Gastroesophageal sphincter (tissue), 3 donors: Measurements from ENCODE around the gene HES3.

Experiments
- EP300 ChIP-seq: sonication (generic); formaldehyde crosslinking; IDR thresholded peaks from one replicate; pipeline ENCODE4 v1.6.1; 2017; ENCODE audit warnings: antibody characterized with exemption, mild to moderate bottlenecking
- POLR2A ChIP-seq, 2 donors: fragments of 450-650 bp; IDR thresholded peaks; one replicate each; pipeline ENCODE4 v1.6.1; 2017; ENCODE audit warnings: antibody characterized with exemption in 2 of 2, mild to moderate bottlenecking in 2 of 2, moderate library complexity in 1 of 2
- TF ChIP-seq, protein P1 (sequence below), 4 experiments: fragments of 200-600 bp in 2 of 4; fragments of 450-650 bp in 2 of 4; sonication (generic) in 1 of 4; IDR thresholded peaks; one replicate each; pipeline ENCODE4 v1.5.1; 2017 to 2019; ENCODE audit warnings: antibody characterized with exemption in 4 of 4, mild to moderate bottlenecking in 2 of 4, moderate library complexity in 2 of 4

GRCh38 chr1:6245086-6245868 is 1.3 kb downstream of the HES3 start:
- no peak for TF ChIP-seq EP300
- TF ChIP-seq, protein P1, sequence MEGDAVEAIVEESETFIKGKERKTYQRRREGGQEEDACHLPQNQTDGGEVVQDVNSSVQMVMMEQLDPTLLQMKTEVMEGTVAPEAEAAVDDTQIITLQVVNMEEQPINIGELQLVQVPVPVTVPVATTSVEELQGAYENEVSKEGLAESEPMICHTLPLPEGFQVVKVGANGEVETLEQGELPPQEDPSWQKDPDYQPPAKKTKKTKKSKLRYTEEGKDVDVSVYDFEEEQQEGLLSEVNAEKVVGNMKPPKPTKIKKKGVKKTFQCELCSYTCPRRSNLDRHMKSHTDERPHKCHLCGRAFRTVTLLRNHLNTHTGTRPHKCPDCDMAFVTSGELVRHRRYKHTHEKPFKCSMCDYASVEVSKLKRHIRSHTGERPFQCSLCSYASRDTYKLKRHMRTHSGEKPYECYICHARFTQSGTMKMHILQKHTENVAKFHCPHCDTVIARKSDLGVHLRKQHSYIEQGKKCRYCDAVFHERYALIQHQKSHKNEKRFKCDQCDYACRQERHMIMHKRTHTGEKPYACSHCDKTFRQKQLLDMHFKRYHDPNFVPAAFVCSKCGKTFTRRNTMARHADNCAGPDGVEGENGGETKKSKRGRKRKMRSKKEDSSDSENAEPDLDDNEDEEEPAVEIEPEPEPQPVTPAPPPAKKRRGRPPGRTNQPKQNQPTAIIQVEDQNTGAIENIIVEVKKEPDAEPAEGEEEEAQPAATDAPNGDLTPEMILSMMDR (IDR thresholded peaks at IDR 0.05), result peak in 3 of 4 experiments; percentile 91 to 94 (median 92)
- TF ChIP-seq POLR2A (IDR thresholded peaks at IDR 0.05), result no peak
